Left lobe of liver (tissue), 2 donors: ENCODE data around the gene OSM. TPM values are rescaled to one million over a fixed set of nuclear protein-coding genes. Genes with fewer than 3 reads are reported as not detected.
A peak's percentile ranks its signal among the peaks of the same experiment; 100 is the strongest.

Experiments
- ATAC-seq: fragments of 200-7000 bp; cut with Tn5 transposase; one replicate; pipeline ENCODE4 v1.9.1; 2020; ENCODE audit warnings: mild to moderate bottlenecking, moderate library complexity
- DNase-seq: peaks from one replicate; pipeline ENCODE4 v3.0.0-alpha.2; 2020; ENCODE audit warnings: low spot score
- total RNA-seq: library from RNA; stranded (reverse); gene quantifications from one replicate; pipeline ENCODE4 v1.2.1, GENCODE V29; 2021
- donor health status: DM: no; HTN: no; CAD: no; lungs with moderate emphysema.
- donor health status: DM: no; HTN: yes; CAD: no.

The OSM gene
- total RNA-seq, 1 donor from 2014 or later = 0.10 TPM

GRCh38 chr22:30285846-30286200 lies 19.2 kb upstream of the OSM start:
- no peak for ATAC-seq
- DNase-seq = no peak

- DNase-seq = no peak
- no peak for ATAC-seq
Observed at GRCh38 chr22:30285176-30285845, 18.7 kb upstream of the OSM start.

GRCh38 chr22:30284666-30285065 lies 18.0 kb upstream of the OSM start:
- no peak for DNase-seq
- ATAC-seq = no peak

- ATAC-seq = no peak
- DNase-seq = no peak
Observed at GRCh38 chr22:30284172-30284571, 17.5 kb upstream of the OSM start.

- no peak for DNase-seq
- ATAC-seq = no peak
Observed at GRCh38 chr22:30283342-30283741, 16.7 kb upstream of the OSM start.

- no peak for DNase-seq
- no peak for ATAC-seq
Observed at GRCh38 chr22:30282616-30283046, 16.0 kb upstream of the OSM start.

GRCh38 chr22:30280505-30280904 lies 13.9 kb upstream of the OSM start:
- DNase-seq (no peak), ATAC-seq (no peak)

- no peak for ATAC-seq
- no peak for DNase-seq
Observed at GRCh38 chr22:30279932-30280331, 13.3 kb upstream of the OSM start.

GRCh38 chr22:30279046-30279788 lies 12.6 kb upstream of the OSM start:
- ATAC-seq = peak; percentile 69

GRCh38 chr22:30277547-30278344 lies 11.1 kb upstream of the OSM start:
- ATAC-seq (peak; percentile 57), DNase-seq (no peak)

More at GRCh38 chr22:30279046-30279788, 12.6 kb upstream of the OSM start:
- no peak for DNase-seq

- DNase-seq = no peak
- ATAC-seq = no peak
Observed at GRCh38 chr22:30276039-30276438, 9.4 kb upstream of the OSM start.

GRCh38 chr22:30275625-30276024 lies 9.0 kb upstream of the OSM start:
- ATAC-seq = no peak
- no peak for DNase-seq

- ATAC-seq (no peak), DNase-seq (no peak)
Observed at GRCh38 chr22:30274437-30274812, 7.8 kb upstream of the OSM start.

- DNase-seq (no peak), ATAC-seq (no peak)
Observed at GRCh38 chr22:30273711-30274436, 7.2 kb upstream of the OSM start.

GRCh38 chr22:30272781-30273601 lies 6.3 kb upstream of the OSM start:
- ATAC-seq (no peak), DNase-seq (no peak)

GRCh38 chr22:30270832-30271231 lies 4.2 kb upstream of the OSM start:
- DNase-seq = peak; percentile 65
- peak; percentile 64 for ATAC-seq

GRCh38 chr22:30268331-30268730 lies 1.7 kb upstream of the OSM start:
- ATAC-seq (no peak), DNase-seq (no peak)

GRCh38 chr22:30267382-30268302 lies 991 bp upstream of the OSM start:
- no peak for DNase-seq

GRCh38 chr22:30265823-30266444 lies 717 bp downstream of the OSM start:
- DNase-seq (peak; percentile 67), ATAC-seq (peak; percentile 17)

More at GRCh38 chr22:30267382-30268302, 991 bp upstream of the OSM start:
- ATAC-seq = no peak
